Activated naive CD4-positive, alpha-beta T cell treated with anti-CD3 and anti-CD28 coated beads for 36 hours (primary cell): ENCODE results near the gene PSMG4. TPM values are rescaled to one million over a fixed set of nuclear protein-coding genes. Genes with fewer than 3 reads are reported as not detected.

Experiments
- CTCF ChIA-PET: fragments of 350-600 bp; sonication (Branson Sonifier 250); formaldehyde crosslinking; loops from one replicate; lab custom pipeline; 2021; ENCODE audit warnings: antibody characterized with exemption; lab: Charles Lee
- DNase-seq: peaks from one replicate; pipeline ENCODE4 v3.0.0-alpha.2; 2020
- H3K27ac Mint-ChIP-seq: one replicate; pipeline ENCODE4 v1.8.0; 2021; ENCODE audit warnings: mild to moderate bottlenecking, mixed read lengths
- H3K27me3 Mint-ChIP-seq: one replicate; pipeline ENCODE4 v1.8.0; 2021; ENCODE audit warnings: low read depth, mixed read lengths
- H3K36me3 Mint-ChIP-seq: one replicate; pipeline ENCODE4 v1.8.0; 2021; ENCODE audit warnings: low read depth, mixed read lengths
- H3K4me1 Mint-ChIP-seq: one replicate; pipeline ENCODE4 v1.8.0; 2021; ENCODE audit warnings: low read depth, mixed read lengths
- H3K4me3 Mint-ChIP-seq: one replicate; pipeline ENCODE4 v1.8.0; 2021; ENCODE audit warnings: mild to moderate bottlenecking, moderate library complexity, mixed read lengths
- H3K9me3 Mint-ChIP-seq: one replicate; pipeline ENCODE4 v1.8.0; 2021; ENCODE audit warnings: mixed read lengths
- intact Hi-C: fragments of 100-400 bp; cut with micrococcal nuclease; formaldehyde crosslinking; loops from one replicate; pipeline ENCODE4 v1.15.1; 2023
- total RNA-seq, 2 experiments: library from RNA; stranded (reverse); gene quantifications; one replicate each; pipeline ENCODE4 v1.2.3, GENCODE V29; 2021

Gene PSMG4
- total RNA-seq, 2 experiments from 2014 or later: 23.9 to 26.2 TPM

GRCh38 chr6:3310703-3311102 lies 52.0 kb downstream of the PSMG4 start:
- no peaks in the 10 kb centered on the region for H3K4me1 Mint-ChIP-seq
- H3K36me3 Mint-ChIP-seq: peaks cover 2% of the 10 kb centered on the region
- H3K27me3 Mint-ChIP-seq: no peaks in the 10 kb centered on the region
- H3K9me3 Mint-ChIP-seq: no peaks in the 10 kb centered on the region
- intact Hi-C loops: no loop called here
- no peak overlapping the region for H3K4me3 Mint-ChIP-seq
- CTCF ChIA-PET: no interaction called here
- H3K27ac Mint-ChIP-seq: no peak overlapping the region
- DNase-seq: no peak

GRCh38 chr6:3311826-3312225 lies 53.1 kb downstream of the PSMG4 start:
- H3K4me1 Mint-ChIP-seq: peaks cover under 1% of the 10 kb centered on the region
- H3K9me3 Mint-ChIP-seq: no peaks in the 10 kb centered on the region
- CTCF ChIA-PET: no interaction called here
- no peak overlapping the region for H3K4me3 Mint-ChIP-seq
- no peaks in the 10 kb centered on the region for H3K36me3 Mint-ChIP-seq
- H3K27ac Mint-ChIP-seq: no peak overlapping the region
- H3K27me3 Mint-ChIP-seq: no peaks in the 10 kb centered on the region
- no peak for DNase-seq
- intact Hi-C loops: no loop called here

GRCh38 chr6:3312604-3313231 lies 54.0 kb downstream of the PSMG4 start:
- H3K27me3 Mint-ChIP-seq: no peaks in the 10 kb centered on the region
- H3K36me3 Mint-ChIP-seq: no peaks in the 10 kb centered on the region
- peaks cover 8% of the 10 kb centered on the region for H3K4me1 Mint-ChIP-seq
- no peaks in the 10 kb centered on the region for H3K9me3 Mint-ChIP-seq
- no peak for DNase-seq
- intact Hi-C loops: no loop called here
- H3K4me3 Mint-ChIP-seq: no peak overlapping the region
- CTCF ChIA-PET: no interaction called here
- no peak overlapping the region for H3K27ac Mint-ChIP-seq

- no peaks in the 10 kb centered on the region for H3K9me3 Mint-ChIP-seq
- no peaks in the 10 kb centered on the region for H3K27me3 Mint-ChIP-seq
- intact Hi-C loops: no loop called here
- H3K4me1 Mint-ChIP-seq: peaks cover 22% of the 10 kb centered on the region
- H3K27ac Mint-ChIP-seq: no peak overlapping the region
- no peaks in the 10 kb centered on the region for H3K36me3 Mint-ChIP-seq
- H3K4me3 Mint-ChIP-seq: no peak overlapping the region
- CTCF ChIA-PET: no interaction called here
- no peak for DNase-seq
Measured at GRCh38 chr6:3314176-3314575, 55.4 kb downstream of the PSMG4 start.

- no peak for DNase-seq
- H3K36me3 Mint-ChIP-seq: no peaks in the 10 kb centered on the region
- no peaks in the 10 kb centered on the region for H3K27me3 Mint-ChIP-seq
- no peak overlapping the region for H3K4me3 Mint-ChIP-seq
- CTCF ChIA-PET: no interaction called here
- H3K9me3 Mint-ChIP-seq: no peaks in the 10 kb centered on the region
- H3K4me1 Mint-ChIP-seq: peaks cover 25% of the 10 kb centered on the region
- H3K27ac Mint-ChIP-seq: no peak overlapping the region
- intact Hi-C loops: loop anchor here (5.0 kb wide), 1 partner anchor 142 kb away; the partner anchor contains the start of gene SLC22A23
Measured at GRCh38 chr6:3314621-3315467, 56.1 kb downstream of the PSMG4 start.

- no peak overlapping the region for H3K27ac Mint-ChIP-seq
- H3K27me3 Mint-ChIP-seq: no peaks in the 10 kb centered on the region
- intact Hi-C loops: loop anchor here (5.0 kb wide), 1 partner anchor 141 kb away; the partner anchor contains the start of gene SLC22A23
- H3K36me3 Mint-ChIP-seq: no peaks in the 10 kb centered on the region
- H3K4me3 Mint-ChIP-seq: no peak overlapping the region
- no peaks in the 10 kb centered on the region for H3K9me3 Mint-ChIP-seq
- DNase-seq: no peak
- CTCF ChIA-PET: interaction anchor here (1.6 kb wide), 1 partner anchor 22 kb away, joined by 3 read pairs; no protein-coding TSS in a partner anchor
- peaks cover 25% of the 10 kb centered on the region for H3K4me1 Mint-ChIP-seq
Measured at GRCh38 chr6:3315841-3316240, 57.1 kb downstream of the PSMG4 start.

- no peak overlapping the region for H3K4me3 Mint-ChIP-seq
- intact Hi-C loops: loop anchor here (5.0 kb wide), 1 partner anchor 141 kb away; the partner anchor contains the start of gene SLC22A23
- H3K4me1 Mint-ChIP-seq: peaks cover 25% of the 10 kb centered on the region
- H3K36me3 Mint-ChIP-seq: no peaks in the 10 kb centered on the region
- CTCF ChIA-PET: interaction anchor here (1.6 kb wide), 1 partner anchor 22 kb away, joined by 3 read pairs; no protein-coding TSS in a partner anchor
- H3K9me3 Mint-ChIP-seq: no peaks in the 10 kb centered on the region
- no peak for DNase-seq
- no peak overlapping the region for H3K27ac Mint-ChIP-seq
- H3K27me3 Mint-ChIP-seq: no peaks in the 10 kb centered on the region
Measured at GRCh38 chr6:3316331-3316730, 57.6 kb downstream of the PSMG4 start.

- CTCF ChIA-PET: interaction anchor here (1.6 kb wide), 1 partner anchor 21 kb away, joined by 3 read pairs; no protein-coding TSS in a partner anchor
- DNase-seq: no peak
- Mint-ChIP-seq H3K27me3 (no peaks in the 10 kb centered on the region), H3K4me1 (peaks cover 25% of the 10 kb centered on the region), H3K27ac (no peak overlapping the region), H3K9me3 (no peaks in the 10 kb centered on the region), H3K36me3 (no peaks in the 10 kb centered on the region), H3K4me3 (no peak overlapping the region)
- intact Hi-C loops: loop anchor here (5.0 kb wide), 1 partner anchor 140 kb away; the partner anchor contains the start of gene SLC22A23
Measured at GRCh38 chr6:3316818-3317217, 58.1 kb downstream of the PSMG4 start.

Other genes with a start within 250 kb of the PSMG4 start
- gene RIPK1, start 190.5 kb upstream of the PSMG4 start, total RNA-seq: 10 to 100 TPM in 1 of 2 experiments, 1 to 10 TPM in 1; 8.8 to 10.1 TPM
- gene BPHL, start 140.2 kb upstream of the PSMG4 start, total RNA-seq: 1 to 10 TPM; 6.9 to 7.5 TPM
- gene TUBB2A, start 101.4 kb upstream of the PSMG4 start, total RNA-seq: 1 to 10 TPM; 1.0 to 1.2 TPM
- under 1 TPM in 1 of 2 experiments, not detected in 1; 0.12 TPM for gene TUBB2B, start 31.3 kb upstream of the PSMG4 start, total RNA-seq
- gene SLC22A23, start 198.1 kb downstream of the PSMG4 start, total RNA-seq: 1 to 10 TPM; 1.3 to 1.4 TPM